K562 (cell line): ENCODE results near the gene APOC4. TPM values are rescaled to one million over a fixed set of nuclear protein-coding genes. Genes with fewer than 3 reads are reported as not detected.

ENCODE experiments used
- ATAC-seq: fragments of 200-7000 bp; cut with Tn5 transposase; 3 replicates; pipeline ENCODE4 v1.9.1; 2020; ENCODE audit warnings: moderate library complexity
- BruUV-seq: library from RNA; stranded (reverse); fragments of 400-500 nt; replicated peaks from 2 replicates; lab custom pipeline; 2021; lab: Mats Ljungman, UMichigan
- CTCF ChIA-PET: fragments of 300-600 bp; formaldehyde crosslinking; extraction: SDS; loops from one replicate; lab custom pipeline; 2021; ENCODE audit warnings: low intra/inter-chr PET ratio; lab: Yijun Ruan, JAX
- POLR2A ChIA-PET: fragments of 300-600, 350-650 bp; sonication (Branson Sonifier 250); formaldehyde crosslinking; extraction: SDS; loops from one replicate; lab custom pipeline; 2021; ENCODE audit warnings: antibody characterized with exemption, inconsistent platforms; lab: Yijun Ruan, JAX
- DNase-seq, 4 experiments: peaks; one replicate each; pipeline versions ENCODE4 v3.0.0 to v3.0.0-alpha.2; 2011 to 2018; ENCODE audit warnings: low spot score in 3 of 4, mixed read lengths in 3 of 4; ENCODE audit errors: extremely low read depth in 1 of 4
- FAIRE-seq: peaks from 2 replicates; lab custom pipeline; 2011; peaks lifted over from hg19 to GRCh38; lab: Jason Lieb, UNC
- H2AFZ ChIP-seq: 2 replicates; pipeline ENCODE4 v1.6.0; 2011; ENCODE audit warnings: low read depth, low read length, control low read depth, inconsistent platforms
- H3K27ac ChIP-seq: fragments of 200-600 bp; 3 replicates; pipeline ENCODE4 v1.8.0; 2011; ENCODE audit warnings: low read depth, mild to moderate bottlenecking, control low read depth, inconsistent platforms, low read length, moderate library complexity, mixed read lengths; ENCODE audit errors: extremely low read depth
- H3K27me3 ChIP-seq, 2 experiments: fragments of 300-600 bp in 1 of 2; 2 replicates in 1 of 2; 3 replicates in 1 of 2; pipeline versions ENCODE4 v1.6.0 to v1.8.0; 2011; ENCODE audit warnings: inconsistent platforms in 2 of 2, low read length in 2 of 2, mild to moderate bottlenecking in 1 of 2, mixed read lengths in 1 of 2, moderate library complexity in 1 of 2; ENCODE audit not compliant: control insufficient read depth in 2 of 2, insufficient read depth in 2 of 2
- H3K36me3 ChIP-seq: fragments of 300-600 bp; 3 replicates; pipeline ENCODE4 v1.8.0; 2011; ENCODE audit warnings: mild to moderate bottlenecking, low read length, inconsistent platforms; ENCODE audit not compliant: control insufficient read depth, insufficient read depth
- H3K4me1 ChIP-seq, 2 experiments: fragments of 200-600 bp in 1 of 2; replicated peaks in 1 of 2; 2 replicates in 1 of 2; 3 replicates in 1 of 2; pipeline versions ENCODE4 v1.5.1 to v1.8.0; 2011; ENCODE audit warnings: inconsistent platforms in 2 of 2, low read length in 2 of 2, mild to moderate bottlenecking in 1 of 2, mixed read lengths in 1 of 2, moderate library complexity in 1 of 2; ENCODE audit not compliant: control insufficient read depth in 2 of 2, insufficient read depth in 2 of 2
- H3K4me2 ChIP-seq: 2 replicates; pipeline ENCODE4 v1.6.1; 2011; ENCODE audit warnings: low read length, control low read depth, inconsistent platforms, mixed read lengths; ENCODE audit not compliant: insufficient read depth
- H3K4me3 ChIP-seq: fragments of 200-600 bp; sonication (generic), shearing (Covaris generic); 2 replicates; pipeline ENCODE4 v1.5.1; 2016; ENCODE audit warnings: control low read depth, inconsistent platforms
- H3K79me2 ChIP-seq: fragments of 200-600 bp; 3 replicates; pipeline ENCODE4 v1.8.0; 2011; ENCODE audit warnings: low read length, inconsistent platforms; ENCODE audit not compliant: control insufficient read depth, insufficient read depth
- H3K9ac ChIP-seq, 2 experiments: 2 replicates each; pipeline versions ENCODE4 v1.6.0 to v1.6.1; 2011; ENCODE audit warnings: low read depth in 2 of 2, low read length in 2 of 2, control low read depth in 1 of 2, inconsistent platforms in 1 of 2, mild to moderate bottlenecking in 1 of 2, mixed read lengths in 1 of 2; ENCODE audit not compliant: insufficient read depth in 1 of 2
- H3K9me1 ChIP-seq: one replicate; pipeline ENCODE4 v1.6.0; 2011; ENCODE audit warnings: inconsistent platforms, mild to moderate bottlenecking, low read length, moderate library complexity; ENCODE audit not compliant: control insufficient read depth, insufficient read depth
- H3K9me3 ChIP-seq: replicated peaks from 2 replicates; pipeline ENCODE4 v1.5.1; 2011; ENCODE audit warnings: low read depth, low read length, inconsistent platforms; ENCODE audit not compliant: control insufficient read depth, insufficient read depth
- H4K20me1 ChIP-seq: replicated peaks from 2 replicates; pipeline ENCODE4 v1.6.1; 2011; ENCODE audit warnings: low read length, inconsistent platforms, mixed read lengths; ENCODE audit not compliant: control insufficient read depth, insufficient read depth
- C11orf30 ChIP-seq: fragments of 450-650 bp; IDR thresholded peaks from 2 replicates; pipeline ENCODE4 v1.6.1; 2016; ENCODE audit warnings: low read depth, mild to moderate bottlenecking
- E2F1 ChIP-seq: sonication (generic); formaldehyde crosslinking; IDR thresholded peaks from 2 replicates; pipeline ENCODE4 v1.8.1; 2023; ENCODE audit warnings: mild to moderate bottlenecking, missing genetic modification reagents, moderate library complexity
- E2F8 ChIP-seq: fragments of 450-650 bp; IDR thresholded peaks from 2 replicates; pipeline ENCODE4 v1.7.1; 2018; ENCODE audit warnings: mild to moderate bottlenecking, low read depth; ENCODE audit not compliant: partially characterized antibody
- FOXK2 ChIP-seq, 2 experiments: fragments of 450-650 bp; IDR thresholded peaks in 1 of 2; conservative IDR thresholded peaks in 1 of 2; 2 replicates each; pipeline ENCODE4 v1.6.1; 2016; ENCODE audit warnings: low read depth in 2 of 2, mild to moderate bottlenecking in 1 of 2
- FOXO4 ChIP-seq: fragments of 450-650 bp; formaldehyde crosslinking; IDR thresholded peaks from 2 replicates; pipeline ENCODE4 v1.4.0; 2020; ENCODE audit warnings: mild to moderate bottlenecking, moderate library complexity
- HIVEP1 ChIP-seq: fragments of 250-450 bp; sonication (Bioruptor Pico); IDR thresholded peaks from 2 replicates; pipeline ENCODE4 v1.4.0; 2020; ENCODE audit warnings: mild to moderate bottlenecking
- HNRNPLL ChIP-seq: fragments of 200-400 bp; formaldehyde crosslinking; IDR thresholded peaks from 2 replicates; pipeline ENCODE4 v1.6.1; 2017; ENCODE audit warnings: low read length, low read depth, mild to moderate bottlenecking; ENCODE audit not compliant: poor library complexity, severe bottlenecking
- KDM1A ChIP-seq, 2 experiments: fragments of 450-650 bp; IDR thresholded peaks; 2 replicates each; pipeline ENCODE4 v1.6.1; 2016; ENCODE audit warnings: mild to moderate bottlenecking in 2 of 2
- TBP ChIP-seq: optimal IDR thresholded peaks from 2 replicates; pipeline ENCODE3; 2011; ENCODE audit warnings: low read depth, low read length, improper control_type of control experiment
- YBX1 ChIP-seq: fragments of 450-650 bp; IDR thresholded peaks from 2 replicates; pipeline ENCODE4 v1.7.1; 2016; ENCODE audit warnings: mild to moderate bottlenecking
- ZNF354B ChIP-seq: fragments of 250-450 bp; sonication (Bioruptor Pico); IDR thresholded peaks from 2 replicates; pipeline ENCODE4 v1.4.0; 2020
- ZNF586 ChIP-seq: fragments of 450-650 bp; formaldehyde crosslinking; conservative IDR thresholded peaks from 2 replicates; pipeline ENCODE4 v1.4.0; 2020; ENCODE audit warnings: mild to moderate bottlenecking, moderate library complexity
- WGBS: fragments of 100-300 bp; shearing (Covaris generic); methylation state at CpG from one replicate; pipeline ENCODE4 v1.1.6; 2016; ENCODE audit warnings: low coverage, mixed read lengths; ENCODE audit not compliant: insufficient coverage; ENCODE audit errors: missing lambda C conversion rate; 5-methylcytosine and 5-hydroxymethylcytosine counted together
- in situ Hi-C: fragments of 300-500 bp; cut with MboI; formaldehyde crosslinking; loops from 4 replicates; pipeline ENCODE4 v1.15.0; 2018; ENCODE audit warnings: inconsistent platforms, mixed read lengths
- intact Hi-C: fragments of 100-400 bp; cut with micrococcal nuclease; formaldehyde crosslinking; loops from 2 replicates; pipeline ENCODE4 v1.14.2; 2022
- polyA plus RNA-seq, 8 experiments: library from polyadenylated mRNA; depleted of rRNA in 4 of 8; stranded (reverse) in 5 of 8; unstranded in 3 of 8; fragments of >200 nt; fragmentation: Nextera tagmentation in 2 of 8; fragmentation: Illumina TruSeq in 1 of 8; extraction: Ambion mirVana in 2 of 8; extraction: Trizol in 1 of 8; gene quantifications; 2 replicates each; pipeline versions ENCODE4 v1.2.1 to v1.2.3, GENCODE V29; 2011 to 2014; ENCODE audit warnings: inconsistent platforms in 1 of 8, missing spikeins in 1 of 8
- total RNA-seq, 7 experiments: library from RNA; depleted of rRNA in 6 of 7; stranded (reverse); fragments of >200 nt in 6 of 7; fragmentation: Illumina TruSeq in 2 of 7; extraction: Trizol in 2 of 7; gene quantifications; 2 replicates each; pipeline versions ENCODE4 v1.2.1 to v1.2.3, GENCODE V29; 2011 to 2021; ENCODE audit warnings: low replicate concordance in 1 of 7
- TF ChIP-seq, protein P1 (sequence below): fragments of 450-650 bp; IDR thresholded peaks from 2 replicates; pipeline ENCODE4 v1.6.1; 2017; ENCODE audit warnings: mild to moderate bottlenecking, moderate library complexity

The APOC4 gene
- total and polyA plus RNA-seq, 9 of the 15 experiments (the other 6 are each of a cell fraction or from before 2014, with no cell fraction given), result 0.46 TPM; not detected in 8

GRCh38 chr19:44954649-44955504, 12.8 kb downstream of the APOC4 start, which contains the start of gene CLPTM1:
Gene CLPTM1 (plus strand): TSS chr19:44955380. CDS start chr19:44955396, 16 bp downstream.
- whole genome bisulfite sequencing, result under 1% methylated on average over 54 of the region's 65 CpGs
- in situ Hi-C loops (loop anchor here (5.0 kb wide), 1 partner anchor 43 kb away; the partner anchor contains the start of gene APOC1), intact Hi-C loops (no loop called here)
- peak; percentile 96 to 98 (median 97) for DNase-seq
- H4K20me1 ChIP-seq, result peaks cover 13% of the 10 kb centered on the region; the same call in 1 of the 2 replicates
- ChIA-PET CTCF (interaction anchor here (1.1 kb wide), 1 partner anchor 52 kb away, joined by 3 read pairs; no protein-coding TSS in a partner anchor), POLR2A (interaction anchor here (0.6 to 1.6 kb wide), 12 partner anchors 11 to 1790 kb away, joined by 3 to 8 read pairs (median 4); partner anchors contain the start of genes APOE and TRAPPC6A)
- H3K4me1 ChIP-seq, result peaks cover 16 to 31% of the 10 kb centered on the region in 2 experiments; a peak in 4 of 5 replicates
- H3K4me2 ChIP-seq, result peak within 1 kb of the TSS; percentile 100
- peak within 1 kb of the TSS; percentile 100 for H3K4me3 ChIP-seq
- H3K79me2 ChIP-seq, result peaks cover 56% of the 10 kb centered on the region
- peak within 1 kb of the TSS; percentile 89 to 100 for H3K9ac ChIP-seq
- H3K36me3 ChIP-seq, result peaks cover 21% of the 10 kb centered on the region; the same call in 2 of the 3 replicates
- peak; percentile 91 for FAIRE-seq
- H3K9me1 ChIP-seq, result peaks cover 7% of the 10 kb centered on the region
- TSS peak; percentile 94 for BruUV-seq
- H3K9me3 ChIP-seq, result no peaks in the 10 kb centered on the region
- peak; percentile 97 for ATAC-seq
- peak within 1 kb of the TSS; percentile 90 for H3K27ac ChIP-seq
- no peaks in the 10 kb centered on the region for H3K27me3 ChIP-seq
- peak within 1 kb of the TSS; percentile 92 for H2AFZ ChIP-seq
- TF ChIP-seq FOXK2 (conservative IDR thresholded peaks at IDR 0.05 in 1 of 2, IDR thresholded peaks at IDR 0.05 in 1 of 2; ENCODE audit: low read depth in 2 of 2) (peak; percentile 90 to 94), FOXO4 (CRISPR knock-in tag) (no peak), TBP (peak; percentile 73), ZNF354B (CRISPR knock-in tag) (no peak), KDM1A (IDR thresholded peaks at IDR 0.05) (no peak), E2F8 (peak; percentile 93), HIVEP1 (CRISPR knock-in tag) (no peak), C11orf30 (peak; percentile 98), ZNF586 (CRISPR knock-in tag) (no peak), HNRNPLL (no peak), YBX1 (no peak), E2F1 (CRISPR knock-in tag) (no peak)
- TF ChIP-seq, protein P1, sequence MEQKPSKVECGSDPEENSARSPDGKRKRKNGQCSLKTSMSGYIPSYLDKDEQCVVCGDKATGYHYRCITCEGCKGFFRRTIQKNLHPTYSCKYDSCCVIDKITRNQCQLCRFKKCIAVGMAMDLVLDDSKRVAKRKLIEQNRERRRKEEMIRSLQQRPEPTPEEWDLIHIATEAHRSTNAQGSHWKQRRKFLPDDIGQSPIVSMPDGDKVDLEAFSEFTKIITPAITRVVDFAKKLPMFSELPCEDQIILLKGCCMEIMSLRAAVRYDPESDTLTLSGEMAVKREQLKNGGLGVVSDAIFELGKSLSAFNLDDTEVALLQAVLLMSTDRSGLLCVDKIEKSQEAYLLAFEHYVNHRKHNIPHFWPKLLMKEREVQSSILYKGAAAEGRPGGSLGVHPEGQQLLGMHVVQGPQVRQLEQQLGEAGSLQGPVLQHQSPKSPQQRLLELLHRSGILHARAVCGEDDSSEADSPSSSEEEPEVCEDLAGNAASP, result no peak
